HG03280 (cell line): Measurements from ENCODE around the gene AK4.

Source experiments
- ATAC-seq: cut with Tn5 transposase; IDR thresholded peaks from one replicate; pipeline ENCODE4 v1.9.1; 2021; ENCODE audit warnings: mild to moderate bottlenecking, moderate library complexity; ENCODE audit not compliant: unreplicated experiment

The AK4 gene

GRCh38 chr1:65175171-65176055 is 27.4 kb downstream of the AK4 start:
- ATAC-seq = no peak

DNA sequence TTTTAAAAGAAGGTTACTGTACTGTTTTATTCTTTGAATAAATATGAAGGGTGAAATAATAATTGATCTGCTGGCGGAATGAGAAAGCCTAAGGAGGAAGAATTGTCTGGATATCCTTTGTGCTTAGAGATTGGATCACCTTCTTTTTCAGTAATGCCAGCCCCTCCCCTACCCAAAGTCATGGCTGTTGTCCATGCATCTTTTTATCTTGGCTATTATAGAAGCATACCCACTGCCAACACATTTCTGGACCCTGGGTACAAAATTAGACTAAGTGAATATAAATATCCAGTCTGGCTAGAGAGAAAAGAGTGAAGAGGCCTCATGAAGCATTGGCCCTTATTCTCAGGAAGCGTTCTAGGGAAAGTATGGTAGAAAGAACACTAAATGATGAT is 28.1 kb downstream of the AK4 start:
- ATAC-seq = no peak

- no peak for ATAC-seq
Observed at GRCh38 chr1:65176591-65176990, 28.6 kb downstream of the AK4 start.

- no peak for ATAC-seq
Observed at GRCh38 chr1:65177457-65177856, 29.5 kb downstream of the AK4 start.

DNA sequence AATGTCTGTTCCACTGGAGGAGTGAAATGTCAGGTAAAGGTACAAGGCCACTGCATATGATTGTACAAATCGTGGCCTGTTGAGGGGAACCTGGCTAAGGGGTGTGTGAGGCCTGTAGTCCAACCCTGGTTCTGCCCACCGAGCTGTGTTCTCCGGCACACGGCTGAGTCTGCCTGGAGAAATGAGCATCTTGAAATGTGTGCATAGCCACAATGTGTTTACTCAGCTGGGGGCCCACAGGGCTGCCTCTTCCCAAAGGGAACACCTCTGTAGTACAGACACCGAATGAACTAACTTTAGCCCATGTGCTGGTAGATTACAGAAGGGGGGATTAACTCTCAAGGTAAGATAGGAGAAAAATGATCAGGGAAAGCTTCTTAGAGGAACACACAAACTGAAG is 30.2 kb downstream of the AK4 start:
- ATAC-seq = no peak

GRCh38 chr1:65179148-65179547 is 31.1 kb downstream of the AK4 start:
- no peak for ATAC-seq

DNA sequence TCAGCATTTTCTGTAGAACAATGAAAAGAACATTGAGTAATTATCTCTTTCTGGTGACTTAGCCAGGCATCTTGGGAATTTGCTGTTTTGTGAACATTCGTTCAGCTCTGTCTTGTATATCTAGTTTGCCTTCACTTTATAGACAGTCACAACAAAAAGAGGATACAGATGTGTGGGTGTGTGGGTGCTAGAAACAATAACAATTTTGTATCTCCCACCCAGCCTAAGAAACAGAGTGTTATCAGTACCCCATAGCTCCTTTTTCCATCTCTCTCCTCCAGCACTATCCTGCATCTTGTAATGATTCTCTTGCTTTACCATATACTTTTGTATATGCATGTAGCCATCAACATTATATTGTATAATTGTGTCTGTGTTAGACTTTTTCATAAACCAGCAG is 33.0 kb downstream of the AK4 start:
- no peak for ATAC-seq

DNA sequence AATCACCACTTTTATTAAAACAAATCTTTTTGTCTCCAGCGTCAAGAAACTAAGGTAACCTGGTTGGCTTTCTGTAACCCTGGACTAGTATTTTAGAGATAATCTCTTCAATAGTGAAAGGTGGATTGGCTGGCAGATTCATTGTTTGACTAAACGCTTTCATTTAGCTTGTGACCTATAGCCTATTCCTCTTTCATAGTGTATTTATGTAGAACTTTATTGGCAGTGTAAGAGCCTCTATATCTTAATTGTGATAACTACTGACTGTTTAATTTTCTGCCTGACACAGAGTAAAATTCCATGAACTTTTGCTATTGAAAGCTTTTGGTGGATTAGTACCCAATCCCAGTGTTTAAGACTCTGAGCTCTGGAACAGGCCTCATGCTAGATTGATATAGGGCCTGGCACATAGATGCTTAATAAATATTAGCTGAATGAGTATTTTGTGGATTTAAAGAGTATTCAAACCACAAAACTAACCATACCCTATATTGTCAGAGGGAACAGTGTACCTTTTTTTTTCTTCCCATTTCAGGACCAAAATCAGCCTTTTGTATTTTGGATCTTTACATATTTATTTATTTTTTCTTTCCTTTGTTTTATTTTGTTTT is 34.8 kb downstream of the AK4 start:
- no peak for ATAC-seq

DNA sequence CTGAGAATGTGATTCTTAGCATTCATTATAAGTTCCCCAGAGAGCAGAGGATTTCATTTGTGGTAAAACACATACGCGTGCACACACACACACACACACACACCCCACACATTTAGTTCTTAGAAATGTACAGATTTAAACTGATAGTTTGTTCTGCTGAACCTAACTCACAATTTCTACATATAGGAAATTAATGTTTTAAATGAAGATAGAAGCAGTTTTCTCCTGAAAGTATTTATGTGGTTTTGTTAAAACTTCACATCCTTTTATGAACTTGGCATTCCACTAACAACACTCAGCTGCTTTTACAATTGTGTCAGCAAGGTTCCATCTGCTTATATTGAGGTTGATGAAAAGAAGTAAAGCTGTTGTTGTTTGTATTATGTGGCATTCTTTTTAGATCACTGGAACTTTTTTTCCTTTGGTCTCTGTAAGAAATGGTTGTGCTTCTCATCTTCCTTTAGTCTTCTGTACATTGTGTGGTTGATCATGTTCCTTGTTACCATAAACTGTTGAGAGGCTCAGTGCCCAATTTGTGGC is 41.6 kb downstream of the AK4 start:
- no peak for ATAC-seq

DNA sequence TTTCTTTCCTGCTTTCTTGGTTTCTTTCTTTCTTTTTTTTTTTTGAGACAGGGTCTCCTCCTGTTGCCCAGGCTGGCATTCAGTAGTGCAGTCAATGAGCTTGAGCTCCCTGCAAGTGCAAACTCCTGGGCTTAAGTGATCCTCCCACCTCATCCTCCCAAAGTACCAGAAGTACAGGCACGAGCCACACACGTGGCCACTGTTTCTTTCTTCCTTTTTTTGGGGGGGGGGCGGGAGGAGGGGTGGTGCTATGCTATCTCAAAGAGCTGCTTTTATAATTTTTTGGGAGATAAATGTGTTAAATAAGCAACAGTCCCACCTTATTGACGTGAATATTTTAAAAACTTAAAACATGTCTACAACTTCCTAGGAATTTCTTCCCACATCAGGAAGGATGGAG is 42.2 kb downstream of the AK4 start:
- no peak for ATAC-seq

DNA sequence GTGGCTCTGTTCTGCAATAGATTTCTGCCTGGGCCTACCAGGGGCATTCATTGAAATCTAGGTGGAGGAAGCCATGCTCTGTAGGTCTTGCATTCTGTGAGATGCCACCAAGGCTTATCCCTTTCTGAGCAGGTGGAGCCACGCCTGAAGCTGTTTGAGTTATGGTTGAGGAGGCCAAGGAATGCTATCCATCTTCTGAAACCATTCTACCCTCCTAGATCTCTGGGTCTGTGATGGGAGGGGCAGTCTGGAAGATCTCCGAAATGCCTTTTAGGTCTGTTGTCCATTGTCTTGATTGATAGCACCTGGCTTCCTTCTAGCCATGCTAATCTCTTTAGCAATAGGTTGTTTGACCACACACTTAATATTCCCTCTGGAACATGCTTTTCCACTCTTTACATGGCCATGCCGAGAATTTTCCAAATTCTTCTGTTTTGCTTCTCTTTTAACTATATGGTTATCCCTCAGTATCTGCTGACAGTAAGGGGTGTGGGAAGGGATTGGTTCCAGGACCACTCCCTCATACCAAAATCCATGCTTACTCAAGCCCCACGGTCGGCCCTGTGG is 45.2 kb downstream of the AK4 start:
- ATAC-seq = no peak

- no peak for ATAC-seq
Observed at GRCh38 chr1:65195495-65196417, 47.8 kb downstream of the AK4 start.

DNA sequence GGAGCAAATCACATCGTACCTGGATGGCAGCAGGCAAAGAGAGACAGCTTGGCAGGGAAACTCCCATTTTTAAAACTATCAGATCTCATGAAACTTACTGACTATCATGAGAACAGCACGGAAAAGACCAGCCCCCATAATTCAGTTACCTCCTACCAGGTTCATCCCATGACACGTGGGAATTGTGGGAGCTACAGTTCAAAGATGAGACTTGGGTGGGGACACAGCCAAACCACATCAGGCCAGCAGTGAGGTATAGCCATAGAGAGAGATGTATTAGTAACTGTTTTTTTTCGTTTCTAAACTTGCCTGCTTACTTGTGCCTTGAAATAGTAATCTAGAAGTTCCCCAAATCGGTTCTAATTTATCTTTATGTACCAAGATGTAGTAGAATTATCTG is 48.9 kb downstream of the AK4 start:
- no peak for ATAC-seq

DNA sequence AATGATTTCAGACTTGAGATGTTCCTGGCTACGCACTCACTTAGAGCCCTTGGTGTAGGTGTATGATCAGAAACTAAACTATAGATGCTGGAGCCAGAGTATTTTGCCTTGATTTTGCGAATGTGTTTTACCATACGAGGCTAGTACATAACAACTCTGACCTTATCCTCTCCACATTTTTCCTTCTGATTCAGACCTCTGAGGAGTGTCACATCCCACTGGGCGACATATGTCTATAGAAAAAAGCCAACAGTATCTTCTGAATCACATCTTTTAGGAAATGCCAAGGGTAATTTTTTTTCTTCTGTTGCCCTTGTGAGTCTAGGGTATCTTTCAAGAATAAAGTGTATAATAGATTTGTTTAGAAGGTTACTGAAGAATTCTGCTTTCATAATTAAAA is 49.6 kb downstream of the AK4 start:
- no peak for ATAC-seq

DNA sequence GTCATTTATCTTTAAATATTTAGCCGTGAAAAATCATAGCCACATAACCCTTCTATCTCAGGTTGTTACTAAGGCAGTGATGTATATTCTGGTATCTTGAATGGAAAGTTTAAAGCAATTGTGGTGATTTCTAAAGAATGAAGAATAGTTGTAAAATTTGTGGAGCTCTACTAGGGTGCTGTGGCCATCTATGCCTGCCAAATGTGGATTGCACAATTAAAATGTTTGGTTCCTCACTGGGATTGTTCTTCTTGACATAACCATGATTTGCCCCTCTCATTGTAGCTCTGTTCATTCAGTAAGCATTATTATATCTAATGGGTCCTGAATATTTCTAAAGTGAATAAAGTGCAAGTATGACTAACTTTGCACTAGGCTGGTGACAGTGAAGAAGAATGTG is 50.1 kb downstream of the AK4 start:
- no peak for ATAC-seq

- ATAC-seq = no peak
Observed at GRCh38 chr1:65200411-65200810, 52.4 kb downstream of the AK4 start.

- ATAC-seq = no peak
Observed at GRCh38 chr1:65206836-65207235, 58.8 kb downstream of the AK4 start.

DNA sequence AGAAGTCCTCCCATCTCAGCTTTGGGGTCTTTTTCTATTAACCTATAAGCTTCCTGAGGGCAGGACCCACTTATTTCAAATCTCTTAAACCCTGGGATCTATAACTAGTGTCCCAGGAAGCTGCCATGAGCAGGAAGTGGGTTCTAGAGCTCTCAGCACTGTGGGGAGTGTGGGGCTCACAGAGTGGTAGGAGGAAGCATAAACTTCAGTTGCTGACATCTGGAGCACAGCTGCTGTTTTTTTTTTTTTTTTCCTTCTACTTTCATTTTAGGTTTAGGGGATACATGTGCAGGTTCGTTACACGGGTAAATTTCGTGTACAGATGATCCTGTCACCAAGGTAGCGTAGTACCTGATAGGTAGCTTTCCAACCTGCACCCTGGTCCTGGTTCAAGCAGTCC is 59.3 kb downstream of the AK4 start:
- peak; percentile 56 for ATAC-seq

- ATAC-seq = no peak
Observed at GRCh38 chr1:65208563-65208973, 60.6 kb downstream of the AK4 start.

GRCh38 chr1:65209005-65209885 is 61.2 kb downstream of the AK4 start:
- ATAC-seq = peak; percentile 44
